ENCODE measurements around the gene KIF5B. TPM values are rescaled to one million over a fixed set of nuclear protein-coding genes. Genes with fewer than 3 reads are reported as not detected.

Gene KIF5B
- total and polyA plus RNA-seq, 2 experiments from 2014 or later = 63.5 to 81.8 TPM

- no peaks in the 10 kb centered on the region for H3F3A ChIP-seq (replicated peaks; ENCODE audit: low read depth)
- Mint-ChIP-seq H3K27ac (no peak overlapping the region; the same call in 1 of the 2 replicates), H3K4me3 (no peak overlapping the region), H3K9me3 (no peaks in the 10 kb centered on the region), H3K4me1 (peaks cover 43% of the 10 kb centered on the region), H3K36me3 (ENCODE audit: low read depth) (peaks cover 47% of the 10 kb centered on the region), H3K27me3 (ENCODE audit: insufficient read depth, low read depth, poor library complexity) (no peaks in the 10 kb centered on the region)
- H3K27ac ChIP-seq (ENCODE audit: low read depth) = no peak overlapping the region
- peaks cover 100% of the 10 kb centered on the region for H3K79me2 ChIP-seq (replicated peaks; ENCODE audit: insufficient read depth)
- TF ChIP-seq EZH2 (IDR thresholded peaks at IDR 0.05; ENCODE audit: low read depth, unreplicated experiment) (no peak), REST (IDR thresholded peaks at IDR 0.05; ENCODE audit: unreplicated experiment) (no peak), POLR2AphosphoS5 (IDR thresholded peaks at IDR 0.05; ENCODE audit: low read depth) (no peak), JUNB (IDR thresholded peaks at IDR 0.05; ENCODE audit: unreplicated experiment) (no peak), EZH2phosphoT487 (IDR thresholded peaks at IDR 0.05; ENCODE audit: unreplicated experiment) (no peak), CREB1 (CRISPR knock-in tag; IDR thresholded peaks at IDR 0.05; ENCODE audit: low read depth) (no peak), ETS1 (IDR thresholded peaks at IDR 0.05) (no peak), ZNF462 (CRISPR knock-in tag; IDR thresholded peaks at IDR 0.05) (no peak), ZNF114 (CRISPR knock-in tag; IDR thresholded peaks at IDR 0.05) (no peak), NANOG (IDR thresholded peaks at IDR 0.05; ENCODE audit: borderline replicate concordance) (no peak)
- H3K4me1 ChIP-seq (ENCODE audit: insufficient read depth) = peaks cover 40% of the 10 kb centered on the region
- peaks cover 25% of the 10 kb centered on the region for H3K36me3 ChIP-seq (ENCODE audit: insufficient read depth)
- H3K27me3 ChIP-seq (ENCODE audit: insufficient read depth) = no peaks in the 10 kb centered on the region
- H3K4me3 ChIP-seq = no peak overlapping the region
- H2AFZ ChIP-seq = no peak overlapping the region
- no peak for ATAC-seq
- no peak overlapping the region for H3K4me2 ChIP-seq
- H4K20me1 ChIP-seq (replicated peaks; ENCODE audit: insufficient read depth) = peaks cover 57% of the 10 kb centered on the region
- H3K9me2 ChIP-seq (ENCODE audit: insufficient read depth) = no peaks in the 10 kb centered on the region
- no peak for DNase-seq (ENCODE audit: low spot score)
These were observed 7.9 kb downstream of the KIF5B start for GRCh38 chr10:32048282-32048681.

Data from GM23338 (cell line).